ENCODE results near the gene CADPS2.
"Not testable (repeated sequence)": the region's sequence is repeated elsewhere in the genome, so short reads cannot be mapped to it uniquely, and the experiment has no call there.

CADPS2 gene

GRCh38 chr7:122849957-122850328 is 36.3 kb downstream of the CADPS2 start:
- DNase-seq (ENCODE audit: low read depth): no peak

- DNase-seq (ENCODE audit: low read depth): no peak
These were observed 36.8 kb downstream of the CADPS2 start for GRCh38 chr7:122849322-122849956.

- DNase-seq (ENCODE audit: low read depth): no peak
These were observed 38.3 kb downstream of the CADPS2 start for GRCh38 chr7:122847871-122848473.

GRCh38 chr7:122846591-122846990 is 39.7 kb downstream of the CADPS2 start:
- no peak for DNase-seq (ENCODE audit: low read depth)

- no peak for DNase-seq (ENCODE audit: low read depth)
These were observed 41.0 kb downstream of the CADPS2 start for GRCh38 chr7:122845286-122845685.

- DNase-seq (ENCODE audit: low read depth): no peak
These were observed 41.9 kb downstream of the CADPS2 start for GRCh38 chr7:122844191-122844988.

GRCh38 chr7:122842971-122843370 is 43.3 kb downstream of the CADPS2 start:
- no peak for DNase-seq (ENCODE audit: low read depth)

GRCh38 chr7:122836286-122836685 is 50.0 kb downstream of the CADPS2 start:
- DNase-seq (ENCODE audit: low read depth): not testable (repeated sequence)

- DNase-seq (ENCODE audit: low read depth): not testable (repeated sequence)
These were observed 51.7 kb downstream of the CADPS2 start for GRCh38 chr7:122834571-122834942.

GRCh38 chr7:122833888-122834570 is 52.2 kb downstream of the CADPS2 start:
- DNase-seq (ENCODE audit: low read depth): no peak

GRCh38 chr7:122831436-122831835 is 54.8 kb downstream of the CADPS2 start:
- DNase-seq (ENCODE audit: low read depth): no peak

GRCh38 chr7:122829962-122830361 is 56.3 kb downstream of the CADPS2 start:
- no peak for DNase-seq (ENCODE audit: low read depth)

GRCh38 chr7:122827763-122828162 is 58.5 kb downstream of the CADPS2 start:
- DNase-seq (ENCODE audit: low read depth): no peak

- DNase-seq (ENCODE audit: low read depth): no peak
These were observed 72.4 kb downstream of the CADPS2 start for GRCh38 chr7:122813845-122814244.

- no peak for DNase-seq (ENCODE audit: low read depth)
These were observed 82.4 kb downstream of the CADPS2 start for GRCh38 chr7:122803851-122804250.

- no peak for DNase-seq (ENCODE audit: low read depth)
These were observed 82.9 kb downstream of the CADPS2 start for GRCh38 chr7:122803323-122803722.

- no peak for DNase-seq (ENCODE audit: low read depth)
These were observed 83.9 kb downstream of the CADPS2 start for GRCh38 chr7:122802301-122802751.

- no peak for DNase-seq (ENCODE audit: low read depth)
These were observed 94.2 kb downstream of the CADPS2 start for GRCh38 chr7:122791959-122792545.

GRCh38 chr7:122790591-122790990 is 95.7 kb downstream of the CADPS2 start:
- DNase-seq (ENCODE audit: low read depth): no peak

GRCh38 chr7:122790132-122790531 is 96.1 kb downstream of the CADPS2 start:
- no peak for DNase-seq (ENCODE audit: low read depth)

- DNase-seq (ENCODE audit: low read depth): no peak
These were observed 97.1 kb downstream of the CADPS2 start for GRCh38 chr7:122789156-122789555.

GRCh38 chr7:122770686-122771335 is 115.4 kb downstream of the CADPS2 start:
- DNase-seq (ENCODE audit: low read depth): no peak

Measured in non-pigmented ciliary epithelial cell (primary cell).